ENCODE measurements around the gene TM4SF4. TPM values are rescaled to one million over a fixed set of nuclear protein-coding genes. Genes with fewer than 3 reads are reported as not detected.
A peak's percentile ranks its signal among the peaks of the same experiment; 100 is the strongest.

The TM4SF4 gene
- total RNA-seq, 1 donor from 2014 or later: 0.67 TPM

- TF ChIP-seq, protein P1, sequence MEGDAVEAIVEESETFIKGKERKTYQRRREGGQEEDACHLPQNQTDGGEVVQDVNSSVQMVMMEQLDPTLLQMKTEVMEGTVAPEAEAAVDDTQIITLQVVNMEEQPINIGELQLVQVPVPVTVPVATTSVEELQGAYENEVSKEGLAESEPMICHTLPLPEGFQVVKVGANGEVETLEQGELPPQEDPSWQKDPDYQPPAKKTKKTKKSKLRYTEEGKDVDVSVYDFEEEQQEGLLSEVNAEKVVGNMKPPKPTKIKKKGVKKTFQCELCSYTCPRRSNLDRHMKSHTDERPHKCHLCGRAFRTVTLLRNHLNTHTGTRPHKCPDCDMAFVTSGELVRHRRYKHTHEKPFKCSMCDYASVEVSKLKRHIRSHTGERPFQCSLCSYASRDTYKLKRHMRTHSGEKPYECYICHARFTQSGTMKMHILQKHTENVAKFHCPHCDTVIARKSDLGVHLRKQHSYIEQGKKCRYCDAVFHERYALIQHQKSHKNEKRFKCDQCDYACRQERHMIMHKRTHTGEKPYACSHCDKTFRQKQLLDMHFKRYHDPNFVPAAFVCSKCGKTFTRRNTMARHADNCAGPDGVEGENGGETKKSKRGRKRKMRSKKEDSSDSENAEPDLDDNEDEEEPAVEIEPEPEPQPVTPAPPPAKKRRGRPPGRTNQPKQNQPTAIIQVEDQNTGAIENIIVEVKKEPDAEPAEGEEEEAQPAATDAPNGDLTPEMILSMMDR (IDR thresholded peaks at IDR 0.05; ENCODE audit: unreplicated experiment): no peak
- H3K4me1 Mint-ChIP-seq (ENCODE audit: unreplicated experiment): peaks cover 4% of the 10 kb centered on the region
- no peak overlapping the region for H3K4me3 Mint-ChIP-seq (ENCODE audit: unreplicated experiment)
- no peak overlapping the region for H3K27ac Mint-ChIP-seq (ENCODE audit: unreplicated experiment)
- peaks cover 6% of the 10 kb centered on the region for H3K27me3 Mint-ChIP-seq (ENCODE audit: unreplicated experiment)
- H3K9me3 Mint-ChIP-seq (ENCODE audit: unreplicated experiment): no peaks in the 10 kb centered on the region
- H3K36me3 Mint-ChIP-seq (ENCODE audit: low read depth, unreplicated experiment): peaks cover 9% of the 10 kb centered on the region
- DNase-seq (ENCODE audit: low spot score): no peak
Measured at GRCh38 chr3:149515249-149515648, 40.8 kb downstream of the TM4SF4 start.

GRCh38 chr3:149516920-149517319 lies 42.4 kb downstream of the TM4SF4 start:
- Mint-ChIP-seq H3K4me1 (ENCODE audit: unreplicated experiment) (peaks cover 4% of the 10 kb centered on the region), H3K27me3 (ENCODE audit: unreplicated experiment) (peaks cover 6% of the 10 kb centered on the region), H3K4me3 (ENCODE audit: unreplicated experiment) (no peak overlapping the region), H3K9me3 (ENCODE audit: unreplicated experiment) (no peaks in the 10 kb centered on the region), H3K27ac (ENCODE audit: unreplicated experiment) (no peak overlapping the region), H3K36me3 (ENCODE audit: low read depth, unreplicated experiment) (peaks cover 9% of the 10 kb centered on the region)
- TF ChIP-seq, protein P1 (IDR thresholded peaks at IDR 0.05; ENCODE audit: unreplicated experiment): no peak
- no peak for DNase-seq (ENCODE audit: low spot score)

DNA sequence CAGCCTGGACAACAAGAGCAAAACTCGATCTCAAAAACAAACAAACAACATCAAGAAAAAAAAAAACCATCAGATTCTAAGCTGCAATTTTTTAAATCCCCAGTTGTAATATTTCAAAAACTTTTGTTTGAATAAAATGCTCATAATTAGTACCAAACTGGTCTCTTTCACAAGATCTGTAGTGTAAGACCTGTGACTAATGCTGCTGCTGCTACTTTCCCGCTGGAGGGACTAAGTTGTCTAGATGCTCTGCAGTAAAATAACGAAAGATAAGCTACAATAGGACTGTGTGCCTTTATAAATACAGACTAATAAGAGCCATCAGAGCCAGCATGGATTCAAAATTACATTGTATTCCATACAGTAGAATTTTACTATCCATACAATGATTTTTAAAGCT lies 45.4 kb downstream of the TM4SF4 start:
- Mint-ChIP-seq H3K9me3 (ENCODE audit: unreplicated experiment) (no peaks in the 10 kb centered on the region), H3K4me1 (ENCODE audit: unreplicated experiment) (no peaks in the 10 kb centered on the region), H3K27me3 (ENCODE audit: unreplicated experiment) (peaks cover 4% of the 10 kb centered on the region), H3K36me3 (ENCODE audit: low read depth, unreplicated experiment) (peaks cover 24% of the 10 kb centered on the region), H3K27ac (ENCODE audit: unreplicated experiment) (no peak overlapping the region), H3K4me3 (ENCODE audit: unreplicated experiment) (no peak overlapping the region)
- TF ChIP-seq, protein P1 (IDR thresholded peaks at IDR 0.05; ENCODE audit: unreplicated experiment): no peak
- DNase-seq (ENCODE audit: low spot score): no peak

GRCh38 chr3:149523512-149524299 lies 49.2 kb downstream of the TM4SF4 start:
- Mint-ChIP-seq H3K4me1 (ENCODE audit: unreplicated experiment) (peaks cover 16% of the 10 kb centered on the region), H3K27ac (ENCODE audit: unreplicated experiment) (no peak overlapping the region), H3K27me3 (ENCODE audit: unreplicated experiment) (peaks cover 11% of the 10 kb centered on the region), H3K36me3 (ENCODE audit: low read depth, unreplicated experiment) (peaks cover 42% of the 10 kb centered on the region), H3K9me3 (ENCODE audit: unreplicated experiment) (no peaks in the 10 kb centered on the region), H3K4me3 (ENCODE audit: unreplicated experiment) (peak overlapping the region; percentile 2)
- no peak for DNase-seq (ENCODE audit: low spot score)
- TF ChIP-seq, protein P1 (IDR thresholded peaks at IDR 0.05; ENCODE audit: unreplicated experiment): no peak

Data from endothelial cell (in vitro differentiated cells).